ENCODE results near the gene FOXJ2.

DNA sequence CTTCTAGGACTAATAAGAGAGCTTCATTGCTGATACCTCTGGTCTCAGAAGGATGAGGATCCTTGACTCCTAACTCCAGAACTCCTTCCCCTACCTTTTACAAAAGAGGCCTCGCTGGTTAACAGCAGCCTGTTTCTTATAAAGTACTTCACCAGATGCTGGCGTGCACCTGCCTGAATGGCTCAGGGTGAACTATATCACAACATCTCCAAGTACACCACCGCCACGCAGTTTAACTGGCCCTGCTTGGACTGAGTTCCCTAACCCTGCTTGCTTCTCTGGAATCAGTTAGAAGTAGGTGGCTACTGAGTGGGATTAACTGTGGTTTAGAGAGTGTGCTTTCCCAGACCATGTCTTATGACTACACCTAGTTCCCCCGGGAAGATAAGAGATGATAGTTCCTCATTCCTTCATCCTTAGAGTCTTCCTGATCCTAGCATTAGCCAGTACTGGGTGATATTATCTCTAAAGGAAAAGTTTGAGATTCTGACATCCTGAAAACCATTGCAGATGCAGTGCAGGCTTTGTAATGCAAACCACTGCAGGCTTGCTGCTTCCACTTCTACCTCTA lies 3.0 kb downstream of the FOXJ2 start:
- TF ChIP-seq, protein P1, sequence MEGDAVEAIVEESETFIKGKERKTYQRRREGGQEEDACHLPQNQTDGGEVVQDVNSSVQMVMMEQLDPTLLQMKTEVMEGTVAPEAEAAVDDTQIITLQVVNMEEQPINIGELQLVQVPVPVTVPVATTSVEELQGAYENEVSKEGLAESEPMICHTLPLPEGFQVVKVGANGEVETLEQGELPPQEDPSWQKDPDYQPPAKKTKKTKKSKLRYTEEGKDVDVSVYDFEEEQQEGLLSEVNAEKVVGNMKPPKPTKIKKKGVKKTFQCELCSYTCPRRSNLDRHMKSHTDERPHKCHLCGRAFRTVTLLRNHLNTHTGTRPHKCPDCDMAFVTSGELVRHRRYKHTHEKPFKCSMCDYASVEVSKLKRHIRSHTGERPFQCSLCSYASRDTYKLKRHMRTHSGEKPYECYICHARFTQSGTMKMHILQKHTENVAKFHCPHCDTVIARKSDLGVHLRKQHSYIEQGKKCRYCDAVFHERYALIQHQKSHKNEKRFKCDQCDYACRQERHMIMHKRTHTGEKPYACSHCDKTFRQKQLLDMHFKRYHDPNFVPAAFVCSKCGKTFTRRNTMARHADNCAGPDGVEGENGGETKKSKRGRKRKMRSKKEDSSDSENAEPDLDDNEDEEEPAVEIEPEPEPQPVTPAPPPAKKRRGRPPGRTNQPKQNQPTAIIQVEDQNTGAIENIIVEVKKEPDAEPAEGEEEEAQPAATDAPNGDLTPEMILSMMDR (IDR thresholded peaks at IDR 0.05; ENCODE audit: borderline replicate concordance, extremely low read depth, low read length, poor library complexity, severe bottlenecking), result no peak
- no peak for TF ChIP-seq EZH2 (IDR thresholded peaks at IDR 0.05; ENCODE audit: borderline replicate concordance, low read depth, low read length, severe bottlenecking)
